ENCODE results near the gene MRPS17.
"Not testable (repeated sequence)": the region's sequence is repeated elsewhere in the genome, so short reads cannot be mapped to it uniquely, and the experiment has no call there.

The MRPS17 gene

GRCh38 chr7:55951637-55952351, at the start of gene MRPS17:
MRPS17 (plus strand) TSS chr7:55951877; CDS start chr7:55953196, 1,319 bp downstream.
- DNase-seq = peak; percentile 89

GRCh38 chr7:55903985-55904759, 47.5 kb upstream of the MRPS17 start:
- no peak for DNase-seq

GRCh38 chr7:55912748-55913158, 38.9 kb upstream of the MRPS17 start:
- DNase-seq = no peak

- DNase-seq = no peak
Observed at GRCh38 chr7:55917771-55918170, 33.9 kb upstream of the MRPS17 start.

- no peak for DNase-seq
Observed at GRCh38 chr7:55928006-55928767, 23.5 kb upstream of the MRPS17 start.

GRCh38 chr7:55931421-55932151, 20.1 kb upstream of the MRPS17 start:
- DNase-seq = no peak

GRCh38 chr7:55939514-55940123, 12.1 kb upstream of the MRPS17 start:
- DNase-seq = no peak

- DNase-seq = no peak
Observed at GRCh38 chr7:55946545-55946944, 5.1 kb upstream of the MRPS17 start.

GRCh38 chr7:55952352-55952671, 635 bp downstream of the MRPS17 start:
- DNase-seq = not testable (repeated sequence)

GRCh38 chr7:55953707-55954475, 2.2 kb downstream of the MRPS17 start:
- no peak for DNase-seq

GRCh38 chr7:55957190-55957589, 5.5 kb downstream of the MRPS17 start:
- no peak for DNase-seq

GRCh38 chr7:55962014-55962413, 10.3 kb downstream of the MRPS17 start:
- DNase-seq = no peak

GRCh38 chr7:55963584-55964168, 12.0 kb downstream of the MRPS17 start:
- DNase-seq = no peak

GRCh38 chr7:55964261-55965099, 12.8 kb downstream of the MRPS17 start, which contains the start of gene NIPSNAP2:
NIPSNAP2 (plus strand) TSS chr7:55964585; CDS start chr7:55964610, 25 bp downstream.
- peak; percentile 69 for DNase-seq

GRCh38 chr7:55965100-55965470, 13.4 kb downstream of the MRPS17 start:
- no peak for DNase-seq

GRCh38 chr7:55965805-55966421, 14.2 kb downstream of the MRPS17 start:
- DNase-seq = no peak

GRCh38 chr7:55966851-55967250, 15.2 kb downstream of the MRPS17 start:
- DNase-seq = no peak

GRCh38 chr7:55969391-55969790, 17.7 kb downstream of the MRPS17 start:
- no peak for DNase-seq

- no peak for DNase-seq
Observed at GRCh38 chr7:55970561-55970960, 18.9 kb downstream of the MRPS17 start.

GRCh38 chr7:55970978-55971377, 19.3 kb downstream of the MRPS17 start:
- no peak for DNase-seq
